GM18951 (cell line): ENCODE data around the gene SSC5D.
A peak's percentile ranks its signal among the peaks of the same experiment; 100 is the strongest.

Source experiments
- POLR2A ChIP-seq: IDR thresholded peaks from 4 replicates; pipeline ENCODE4 v1.6.1; 2011; ENCODE audit warnings: mild to moderate bottlenecking; ENCODE audit not compliant: insufficient read length, insufficient read depth; ENCODE audit errors: extremely low read depth
- in situ Hi-C: fragments of 300-500 bp; cut with MboI; formaldehyde crosslinking; loops from one replicate; pipeline ENCODE4 v1.12.0; 2022; ENCODE audit warnings: low sequenced_read_pairs, mixed read lengths, inconsistent platforms; ENCODE audit not compliant: unreplicated experiment

Gene SSC5D

DNA sequence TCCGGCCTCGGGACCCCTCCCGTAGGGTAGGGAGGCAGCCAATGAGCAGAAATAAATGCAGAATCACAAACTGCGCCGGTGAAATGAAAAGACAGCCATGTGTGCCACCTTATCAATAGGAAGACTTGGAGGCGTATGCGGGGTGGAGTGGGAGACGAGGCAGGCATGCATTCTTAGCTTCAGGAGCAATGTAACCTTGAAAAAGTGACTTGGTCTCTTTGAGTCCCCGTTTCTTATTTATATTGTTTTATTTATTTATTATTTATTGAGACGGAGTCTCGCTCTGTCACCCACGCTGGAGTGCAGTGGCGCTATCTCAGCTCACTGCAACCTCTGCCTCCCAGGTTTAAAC, 16.0 kb downstream of the SSC5D start:
- TF ChIP-seq POLR2A: no peak
- in situ Hi-C loops: loop anchor here (5.0 kb wide), 1 partner anchor 128 kb away; no protein-coding TSS in a partner anchor

DNA sequence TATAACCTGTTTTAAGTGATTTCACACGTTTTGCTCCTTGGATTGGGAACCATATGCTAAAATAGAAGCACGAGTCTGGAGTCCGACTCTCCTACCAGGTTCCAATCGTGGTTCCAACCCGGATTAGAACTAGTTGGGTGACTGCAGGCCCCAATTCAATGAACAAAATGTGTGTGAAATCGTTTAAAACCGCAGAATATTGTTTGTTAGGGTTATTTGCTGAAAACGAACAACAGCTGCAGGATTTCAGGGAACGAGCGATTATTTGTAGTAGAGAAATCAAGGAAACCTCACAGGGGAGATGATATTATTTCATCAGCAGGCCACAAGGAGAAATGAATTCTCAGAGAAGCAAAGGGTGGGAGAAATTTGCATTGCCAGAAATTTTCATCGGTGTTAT, 16.7 kb downstream of the SSC5D start:
- no peak for TF ChIP-seq POLR2A
- in situ Hi-C loops: loop anchor here (5.0 kb wide), 1 partner anchor 127 kb away; no protein-coding TSS in a partner anchor

DNA sequence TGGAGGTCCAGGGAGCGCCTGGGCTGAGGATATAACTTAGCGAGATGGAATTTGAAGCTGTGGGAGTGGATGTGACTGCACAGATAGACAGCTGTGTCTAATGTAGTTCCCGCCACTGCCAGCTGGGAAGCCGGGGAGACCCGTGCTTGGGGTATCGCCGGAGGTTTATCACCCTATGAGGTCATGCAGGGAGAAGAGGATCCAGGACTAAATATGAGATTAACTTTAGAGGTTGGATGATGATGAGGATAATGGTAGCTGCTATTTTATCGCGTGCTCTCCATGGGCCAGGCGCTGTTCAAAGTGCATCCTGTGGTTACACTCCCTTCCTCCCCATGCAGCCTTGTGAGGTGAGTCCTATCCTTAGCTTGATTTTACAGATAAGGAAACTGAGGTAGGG, 19.9 kb downstream of the SSC5D start:
- in situ Hi-C loops: no loop called here
- TF ChIP-seq POLR2A: no peak

DNA sequence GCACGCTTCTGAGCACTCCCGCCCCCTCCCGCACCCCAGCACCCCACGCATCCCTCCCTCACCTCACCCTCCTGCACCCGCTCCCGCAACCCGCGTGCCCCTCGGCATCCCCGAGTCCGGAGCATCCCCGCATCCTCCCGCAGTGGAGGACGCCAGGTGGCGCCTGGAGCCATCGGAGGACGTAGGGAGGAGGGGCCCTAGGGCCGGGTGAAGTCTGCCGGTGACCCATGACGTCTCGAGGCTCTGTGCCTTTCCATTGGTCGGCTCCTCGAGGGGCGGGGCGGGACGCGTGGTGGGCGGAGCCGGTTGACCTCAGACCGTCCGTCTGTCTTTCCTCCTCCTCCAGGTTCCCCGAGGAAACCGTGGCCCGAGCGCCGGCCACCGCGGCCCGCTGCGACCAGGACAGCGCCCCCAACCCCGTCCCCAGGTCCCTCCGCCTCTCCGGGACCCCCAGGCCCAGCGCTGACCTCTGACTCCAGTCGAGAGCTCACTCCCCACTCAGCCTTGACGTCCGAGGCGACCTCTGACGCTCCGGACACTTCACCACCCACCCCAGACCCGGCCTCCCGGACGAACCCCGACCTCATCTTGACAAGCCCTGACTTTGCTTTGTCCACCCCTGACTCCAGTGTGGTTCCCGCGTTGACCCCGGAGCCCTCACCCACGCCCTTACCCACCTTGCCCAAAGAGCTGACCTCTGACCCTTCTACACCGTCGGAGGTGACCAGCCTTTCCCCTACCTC, 28.8 kb downstream of the SSC5D start:
- in situ Hi-C loops: no loop called here
- TF ChIP-seq POLR2A: peak; percentile 49

DNA sequence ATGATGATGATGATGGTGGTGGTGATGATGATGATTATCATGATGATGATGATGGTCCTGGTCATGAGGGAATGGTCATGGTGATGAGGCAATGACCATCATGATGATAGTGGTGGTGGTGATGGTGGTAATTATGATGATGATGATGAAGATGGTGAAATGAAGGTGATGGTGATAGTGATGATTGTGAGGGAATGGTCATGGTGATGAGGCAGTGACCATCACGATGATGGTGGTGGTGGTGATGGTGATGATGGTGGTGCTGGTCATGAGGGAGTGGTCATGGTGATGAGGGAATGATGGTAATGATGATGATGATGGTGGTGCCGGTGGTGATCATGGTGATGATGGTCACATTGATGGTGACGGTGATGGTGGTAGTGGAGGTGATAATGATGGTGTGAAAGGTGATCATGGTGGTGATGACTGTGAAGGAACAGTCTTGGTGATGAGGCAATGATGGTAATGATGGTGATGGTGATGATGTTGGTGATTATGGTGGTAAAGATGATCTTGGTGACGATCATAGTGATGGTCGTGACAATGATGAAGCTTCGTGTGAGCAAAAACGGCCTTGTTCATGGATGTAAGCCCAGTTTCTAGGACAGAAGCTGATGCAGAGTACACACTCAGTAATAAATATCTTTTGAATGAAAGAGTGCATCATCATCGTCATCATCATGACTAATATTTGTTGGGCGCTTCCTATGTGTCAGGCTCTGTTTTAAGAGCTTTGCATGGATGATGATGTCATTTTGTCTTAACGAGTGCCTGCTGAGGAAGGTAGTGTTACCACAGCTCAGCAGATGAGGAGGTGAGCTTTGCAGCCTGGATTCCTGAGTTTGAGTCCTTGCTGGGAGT, 31.4 kb downstream of the SSC5D start:
- no peak for TF ChIP-seq POLR2A
- in situ Hi-C loops: no loop called here

DNA sequence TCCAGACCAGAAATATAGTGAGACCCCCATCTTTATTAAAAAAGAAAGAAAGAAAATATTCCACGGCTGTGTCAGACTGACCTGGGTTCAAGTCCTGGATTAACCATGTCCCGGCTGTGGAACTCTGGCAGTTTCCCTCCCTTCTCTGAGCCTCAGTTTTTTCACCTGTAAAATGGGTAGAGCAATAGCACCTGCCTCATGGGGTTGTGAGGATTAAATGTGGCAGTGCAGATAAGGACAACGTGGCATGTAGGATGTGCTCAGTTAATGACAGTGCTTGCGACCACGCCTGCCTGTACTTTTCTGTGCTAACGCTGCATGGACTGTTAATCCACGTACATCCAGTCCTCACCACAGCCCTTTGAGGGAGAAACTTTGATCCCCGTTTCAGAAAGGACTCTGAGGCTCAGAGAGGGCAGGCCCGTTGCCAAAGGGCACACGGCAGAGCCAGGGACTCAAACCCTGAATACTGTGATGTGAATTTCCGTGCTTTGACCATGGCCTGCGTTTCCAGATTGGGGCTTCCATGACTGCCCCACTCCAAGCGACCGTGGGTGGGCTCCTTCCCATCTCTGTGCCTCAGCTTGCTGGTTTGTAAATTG, 32.6 kb downstream of the SSC5D start:
- TF ChIP-seq POLR2A: no peak
- in situ Hi-C loops: no loop called here

DNA sequence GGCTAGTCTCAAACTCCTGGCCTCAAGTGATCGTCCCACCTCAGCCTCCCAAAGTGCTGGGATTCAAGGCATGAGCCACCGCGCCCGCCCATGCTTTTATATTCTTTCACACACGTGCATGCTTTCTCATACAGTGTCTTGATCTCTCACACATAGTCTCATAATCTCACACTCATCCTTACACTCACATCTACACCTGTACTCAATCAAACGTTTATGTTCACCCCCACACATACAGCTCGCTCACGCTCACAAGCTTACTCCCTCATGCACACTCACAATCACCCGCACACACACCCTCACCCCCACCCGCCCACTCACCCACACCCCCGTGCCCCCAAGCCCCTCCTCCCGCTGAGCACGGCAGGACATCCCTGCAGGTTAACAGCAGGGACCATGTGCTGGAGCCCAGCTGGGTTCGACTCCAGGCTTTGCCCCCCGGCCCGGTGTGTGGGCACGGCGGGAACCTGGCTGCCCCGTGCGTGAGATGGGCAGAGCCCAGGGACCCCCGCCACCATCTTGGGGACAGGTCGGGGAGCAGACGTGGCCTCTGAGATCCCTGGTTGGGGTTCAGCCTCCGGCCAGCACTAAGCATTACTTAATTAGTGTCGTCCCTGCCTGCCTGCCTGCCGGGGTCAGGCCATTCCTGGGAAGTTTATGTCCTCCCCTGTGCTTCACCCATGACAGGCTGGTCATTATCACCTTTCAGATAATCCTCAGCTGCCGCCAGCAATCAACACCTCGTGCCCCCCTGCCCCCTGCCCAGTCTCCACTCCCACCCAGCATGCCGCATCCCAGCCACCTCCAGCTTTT, 37.3 kb downstream of the SSC5D start:
- TF ChIP-seq POLR2A: no peak
- in situ Hi-C loops: no loop called here

DNA sequence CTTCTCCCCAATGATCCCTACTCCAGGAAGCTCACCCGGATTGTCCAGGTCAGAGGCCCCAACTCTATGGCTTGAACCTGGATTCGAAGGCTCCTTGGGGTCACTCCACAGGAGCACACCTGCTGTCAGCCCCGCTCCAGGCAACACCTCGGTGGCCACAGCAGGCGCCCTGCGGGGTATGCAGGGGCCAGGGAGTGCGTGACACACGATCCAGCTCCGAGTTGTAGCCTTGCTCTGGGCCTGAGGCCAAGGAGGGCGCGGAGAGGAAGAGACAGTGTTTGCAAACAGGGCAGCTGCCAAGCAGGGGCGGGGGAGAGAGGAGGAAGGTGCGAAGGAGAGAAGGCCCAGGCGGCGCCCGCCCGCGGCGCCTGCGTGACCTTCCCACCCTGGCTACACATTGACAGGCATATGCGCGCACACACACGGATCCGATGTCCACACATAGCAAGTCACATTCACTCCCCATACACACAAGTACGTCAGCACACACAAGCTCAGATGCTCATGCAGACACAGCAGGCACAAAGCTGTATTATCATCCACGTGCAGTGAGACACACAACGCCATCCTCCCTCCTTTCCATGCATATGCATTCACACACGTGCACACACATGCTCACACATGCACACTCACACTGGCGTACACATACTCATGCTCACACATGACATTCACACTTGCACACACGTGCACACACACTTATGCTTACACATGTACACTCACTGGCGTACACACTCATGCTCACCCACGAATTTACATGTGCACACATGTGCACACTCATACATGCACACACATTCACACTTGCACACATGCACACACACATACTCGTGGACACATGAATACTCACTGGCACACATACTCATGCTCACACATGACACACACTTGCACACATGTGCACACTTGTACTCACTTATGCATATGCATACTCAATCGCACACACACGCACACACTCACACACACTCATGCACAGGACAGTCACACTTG, 38.3 kb downstream of the SSC5D start:
- no peak for TF ChIP-seq POLR2A
- in situ Hi-C loops: no loop called here

DNA sequence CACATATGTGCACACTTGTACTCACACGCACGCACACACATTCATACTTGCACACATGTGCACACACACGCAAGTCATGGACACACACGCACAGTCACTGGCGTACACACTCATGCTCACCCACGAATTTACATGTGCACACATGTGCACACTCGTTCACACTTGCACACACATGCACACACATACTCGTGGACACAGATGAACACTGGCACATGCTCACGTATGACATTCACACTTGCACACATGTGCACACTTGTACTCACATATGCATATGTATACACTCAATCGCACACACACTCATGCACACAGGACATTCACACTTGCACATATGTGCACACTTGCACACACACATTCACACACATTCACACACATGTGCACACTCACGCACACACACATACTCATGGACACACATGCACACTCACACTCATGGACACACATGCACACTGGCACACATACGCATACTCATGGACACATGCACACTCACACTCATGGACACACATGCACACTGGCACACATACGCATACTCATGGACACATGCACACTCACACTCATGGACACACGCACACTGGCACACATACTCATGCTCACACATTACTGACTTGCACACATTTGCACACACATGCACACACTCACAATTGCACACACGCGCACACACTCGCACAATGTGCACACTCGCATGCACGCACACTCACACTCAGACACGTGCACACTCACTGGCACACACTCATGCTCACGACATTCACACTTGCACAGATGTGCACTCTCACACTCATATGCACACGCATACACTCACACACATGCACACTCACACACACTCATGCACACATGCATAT, 39.2 kb downstream of the SSC5D start:
- in situ Hi-C loops: no loop called here
- no peak for TF ChIP-seq POLR2A

DNA sequence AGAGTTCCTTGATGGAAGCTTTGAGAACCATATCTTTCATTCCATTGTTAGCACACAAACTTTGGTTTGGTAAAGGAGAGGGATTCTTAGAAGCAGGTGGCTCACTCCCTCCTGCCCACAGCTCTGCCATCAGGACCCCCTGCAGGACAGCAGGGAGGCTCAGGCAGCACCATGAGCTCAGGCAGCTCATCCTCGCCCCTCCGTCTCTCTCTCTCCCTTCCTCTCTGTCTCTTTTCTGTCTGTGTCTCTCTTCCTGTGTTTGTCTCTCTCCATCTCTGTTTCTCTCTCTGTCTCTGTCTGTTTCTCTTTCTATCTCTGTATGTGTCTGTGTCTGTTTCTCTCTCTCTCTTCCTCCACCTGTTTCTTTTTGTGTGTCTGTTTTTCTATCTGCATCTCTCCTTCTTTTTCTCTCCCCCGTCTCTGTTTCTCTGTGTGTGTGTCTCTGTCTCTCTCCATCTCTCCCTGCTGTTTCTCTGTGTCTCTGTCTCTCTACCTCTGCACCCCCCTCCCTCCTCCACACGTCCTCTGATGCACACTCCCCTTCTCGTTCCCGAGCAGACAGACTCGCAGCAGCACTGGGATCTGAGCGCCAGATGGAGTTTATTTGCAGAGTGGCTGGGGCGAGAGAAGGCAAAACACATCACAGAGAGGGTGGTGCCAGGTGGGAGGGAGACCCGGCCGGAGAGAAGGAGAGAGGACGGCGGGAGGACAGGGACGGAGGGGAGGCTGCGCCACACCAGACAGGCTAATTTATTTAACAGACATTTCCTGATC, 40.0 kb downstream of the SSC5D start:
- in situ Hi-C loops: no loop called here

More for the DNA sequence above, 40.0 kb downstream of the SSC5D start:
- TF ChIP-seq POLR2A: no peak
